CD14-positive monocyte (primary cell): ENCODE data around the gene DNAJC6. TPM values are rescaled to one million over a fixed set of nuclear protein-coding genes. Genes with fewer than 3 reads are reported as not detected.
A peak's percentile ranks its signal among the peaks of the same experiment; 100 is the strongest.

ENCODE experiments used
- DNase-seq, 3 donors: peaks; one replicate each; pipeline ENCODE4 v3.0.0-alpha.2; 2011 to 2022
- H2AFZ ChIP-seq: 2 replicates; pipeline ENCODE4 v1.6.0; 2012; ENCODE audit warnings: mild to moderate bottlenecking, low read depth, low read length, inconsistent platforms; ENCODE audit not compliant: insufficient read depth, poor library complexity, severe bottlenecking
- H3K27ac ChIP-seq, 2 donors: 1 replicate in 1 of 2; 2 replicates in 1 of 2; pipeline ENCODE4 v1.5.1; 2012 to 2013; ENCODE audit warnings: low read length in 2 of 2, control low read depth in 1 of 2, inconsistent platforms in 1 of 2, low read depth in 1 of 2, mild to moderate bottlenecking in 1 of 2
- H3K27me3 ChIP-seq, 2 donors: one replicate each; pipeline versions ENCODE4 v1.6.0 to v1.6.1; 2011 to 2013; ENCODE audit warnings: low read length in 2 of 2; ENCODE audit not compliant: control insufficient read depth in 2 of 2, insufficient read depth in 2 of 2
- H3K36me3 ChIP-seq, 2 donors: replicated peaks in 1 of 2; 1 replicate in 1 of 2; 2 replicates in 1 of 2; pipeline versions ENCODE4 v1.5.1 to v1.6.1; 2012 to 2013; ENCODE audit warnings: low read length in 2 of 2, control low read depth in 1 of 2, inconsistent platforms in 1 of 2, mild to moderate bottlenecking in 1 of 2; ENCODE audit not compliant: insufficient read depth in 2 of 2, control insufficient read depth in 1 of 2
- H3K4me1 ChIP-seq, 2 donors: 1 replicate in 1 of 2; 2 replicates in 1 of 2; pipeline versions ENCODE4 v1.5.1 to v1.6.1; 2012 to 2013; ENCODE audit warnings: low read length in 2 of 2, control low read depth in 1 of 2, inconsistent platforms in 1 of 2, mild to moderate bottlenecking in 1 of 2, moderate library complexity in 1 of 2; ENCODE audit not compliant: insufficient read depth in 2 of 2, control insufficient read depth in 1 of 2
- H3K4me2 ChIP-seq: replicated peaks from 2 replicates; pipeline ENCODE3; 2012; ENCODE audit warnings: low read length, moderate library complexity, mild to moderate bottlenecking; ENCODE audit not compliant: poor library complexity, severe bottlenecking; ENCODE audit errors: extremely low read depth
- H3K4me3 ChIP-seq, 3 experiments: fragments of 200-600 bp in 1 of 3; sonication (generic) in 1 of 3; replicated peaks in 1 of 3; 1 replicate in 2 of 3; 2 replicates in 1 of 3; pipeline ENCODE4 v1.5.1; 2011 to 2013; ENCODE audit warnings: low read length in 3 of 3, mild to moderate bottlenecking in 3 of 3, control low read depth in 2 of 3, low read depth in 2 of 3, inconsistent platforms in 1 of 3, moderate library complexity in 1 of 3
- H3K79me2 ChIP-seq: 2 replicates; pipeline ENCODE4 v1.6.0; 2012; ENCODE audit warnings: mild to moderate bottlenecking, control low read depth, inconsistent platforms, low read length, moderate library complexity; ENCODE audit not compliant: insufficient read depth
- H3K9ac ChIP-seq: 2 replicates; pipeline ENCODE4 v1.6.0; 2017; ENCODE audit warnings: low read length, mild to moderate bottlenecking; ENCODE audit not compliant: insufficient read depth, poor library complexity, severe bottlenecking
- H3K9me3 ChIP-seq, 2 donors: replicated peaks in 1 of 2; 1 replicate in 1 of 2; 2 replicates in 1 of 2; pipeline versions ENCODE4 v1.5.1 to v1.6.1; 2012 to 2013; ENCODE audit warnings: low read length in 2 of 2, control low read depth in 1 of 2; ENCODE audit not compliant: control insufficient read depth in 1 of 2, insufficient read depth in 1 of 2
- H4K20me1 ChIP-seq: 2 replicates; pipeline ENCODE4 v1.6.0; 2012; ENCODE audit warnings: mild to moderate bottlenecking, low read length, control low read depth, moderate library complexity; ENCODE audit not compliant: insufficient read depth
- H3K27ac Mint-ChIP-seq, 7 donors: one replicate each; pipeline ENCODE4 v1.8.0; 2020; ENCODE audit warnings: mild to moderate bottlenecking in 7 of 7, mixed read lengths in 7 of 7, moderate library complexity in 6 of 7, inconsistent platforms in 2 of 7
- H3K27me3 Mint-ChIP-seq, 3 donors: one replicate each; pipeline ENCODE4 v1.8.0; 2021 to 2022; ENCODE audit warnings: low read depth in 3 of 3, mild to moderate bottlenecking in 3 of 3, mixed read lengths in 3 of 3, moderate library complexity in 3 of 3, inconsistent platforms in 1 of 3
- H3K36me3 Mint-ChIP-seq, 2 donors: one replicate each; pipeline ENCODE4 v1.8.0; 2020; ENCODE audit warnings: mixed read lengths in 2 of 2, inconsistent platforms in 1 of 2, mild to moderate bottlenecking in 1 of 2
- H3K4me1 Mint-ChIP-seq: one replicate; pipeline ENCODE4 v1.8.0; 2020; ENCODE audit warnings: mild to moderate bottlenecking, mixed read lengths
- H3K4me3 Mint-ChIP-seq, 2 donors: one replicate each; pipeline ENCODE4 v1.8.0; 2020; ENCODE audit warnings: mild to moderate bottlenecking in 2 of 2, mixed read lengths in 2 of 2, moderate library complexity in 1 of 2
- H3K9me3 Mint-ChIP-seq, 7 donors: one replicate each; pipeline ENCODE4 v1.8.0; 2020 to 2022; ENCODE audit warnings: mixed read lengths in 7 of 7, mild to moderate bottlenecking in 6 of 7, moderate library complexity in 6 of 7, inconsistent platforms in 2 of 7
- CTCF ChIP-seq: fragments of 200-600 bp; IDR thresholded peaks from one replicate; pipeline ENCODE4 v1.8.0; 2022; ENCODE audit warnings: antibody characterized with exemption, mild to moderate bottlenecking
- WGBS: methylation state at CpG from one replicate; pipeline ENCODE4 v1.1.5; 2013; ENCODE audit warnings: missing lambda C conversion rate; ENCODE audit not compliant: insufficient coverage; 5-methylcytosine and 5-hydroxymethylcytosine counted together
- intact Hi-C, 2 donors: fragments of 100-400 bp; cut with micrococcal nuclease; formaldehyde crosslinking; loops; one replicate each; pipeline versions ENCODE4 v1.15.0 to v1.15.1; 2023
- polyA plus RNA-seq, 3 donors: library from polyadenylated mRNA; depleted of rRNA in 1 of 3; unstranded in 2 of 3; stranded (reverse) in 1 of 3; fragments of 300-500 nt in 2 of 3; fragments of >200 nt in 1 of 3; fragmentation: Illumina TruSeq in 2 of 3; gene quantifications; 1 replicate in 2 of 3; 2 replicates in 1 of 3; pipeline ENCODE4 v1.2.3, GENCODE V29; 2012 to 2021

Gene DNAJC6
- polyA plus RNA-seq, 3 donors = 0.05 TPM; not detected in 2

GRCh38 chr1:65310078-65310587 is 790 bp downstream of the DNAJC6 start:
- H3K27ac ChIP-seq = no peak overlapping the region
- no peak overlapping the region for H3K9ac ChIP-seq
- no peaks in the 10 kb centered on the region for H4K20me1 ChIP-seq
- H3K27me3 ChIP-seq = peaks cover 27 to 33% of the 10 kb centered on the region in 2 donors
- no peak for TF ChIP-seq CTCF
- Mint-ChIP-seq H3K36me3 (peaks cover 0 to 4% of the 10 kb centered on the region in 2 donors), H3K9me3 (peaks cover 0 to 7% (median 4%) of the 10 kb centered on the region in 7 donors), H3K4me1 (peaks cover 7% of the 10 kb centered on the region), H3K27me3 (peaks cover 33 to 39% (median 35%) of the 10 kb centered on the region in 3 donors), H3K27ac (peak overlapping the region in 1 of 7 donors; percentile 13), H3K4me3 (peak overlapping the region in 1 of 2 donors; percentile 44)
- no peak overlapping the region for H3K4me2 ChIP-seq
- no peak overlapping the region for H2AFZ ChIP-seq
- intact Hi-C loops = no loop called here
- DNase-seq = no peak
- H3K36me3 ChIP-seq = no peaks in the 10 kb centered on the region
- H3K79me2 ChIP-seq = no peaks in the 10 kb centered on the region
- no peak overlapping the region for H3K4me3 ChIP-seq
- H3K4me1 ChIP-seq = peaks cover 3 to 9% of the 10 kb centered on the region in 2 donors
- 33% methylated on average over 8 of the region's 12 CpGs for WGBS
- peaks cover 2 to 6% of the 10 kb centered on the region in 2 donors for H3K9me3 ChIP-seq

- Histone ChIP-seq H4K20me1 (no peaks in the 10 kb centered on the region), H3K9ac (no peak overlapping the region), H2AFZ (no peak overlapping the region), H3K9me3 (peaks cover 2 to 6% of the 10 kb centered on the region in 2 donors), H3K4me2 (no peak overlapping the region), H3K79me2 (no peaks in the 10 kb centered on the region), H3K27me3 (peaks cover 27 to 33% of the 10 kb centered on the region in 2 donors), H3K4me1 (peaks cover 3 to 9% of the 10 kb centered on the region in 2 donors), H3K4me3 (no peak overlapping the region), H3K27ac (no peak overlapping the region), H3K36me3 (no peaks in the 10 kb centered on the region)
- H3K36me3 Mint-ChIP-seq = peaks cover 0 to 4% of the 10 kb centered on the region in 2 donors
- H3K9me3 Mint-ChIP-seq = peaks cover 0 to 7% (median 4%) of the 10 kb centered on the region in 7 donors
- intact Hi-C loops = no loop called here
- H3K4me1 Mint-ChIP-seq = peaks cover 7% of the 10 kb centered on the region
- H3K27me3 Mint-ChIP-seq = peaks cover 28 to 39% (median 35%) of the 10 kb centered on the region in 3 donors
- no peak for TF ChIP-seq CTCF
- DNase-seq = no peak
- H3K4me3 Mint-ChIP-seq = no peak overlapping the region
- H3K27ac Mint-ChIP-seq = no peak overlapping the region
Measured at GRCh38 chr1:65311760-65312159, 2.4 kb downstream of the DNAJC6 start.
